Measurements from ENCODE around the gene ACSF2.

ACSF2 gene

GRCh38 chr17:50505591-50506130 is 79.6 kb downstream of the ACSF2 start:
- H3K36me3 Mint-ChIP-seq (ENCODE audit: low read depth): no peaks in the 10 kb centered on the region
- peaks cover 29% of the 10 kb centered on the region for H3K4me1 Mint-ChIP-seq
- no peak for TF ChIP-seq CTCF (IDR thresholded peaks at IDR 0.05; ENCODE audit: unreplicated experiment in 3 of 3)
- H3K27ac Mint-ChIP-seq: no peak overlapping the region
- no peaks in the 10 kb centered on the region for H3K9me3 Mint-ChIP-seq
- H3K27me3 Mint-ChIP-seq (ENCODE audit: low read depth): peaks cover 13% of the 10 kb centered on the region
- H3K4me3 Mint-ChIP-seq: peak overlapping the region in 2 of 3 experiments; percentile 20 to 24

DNA sequence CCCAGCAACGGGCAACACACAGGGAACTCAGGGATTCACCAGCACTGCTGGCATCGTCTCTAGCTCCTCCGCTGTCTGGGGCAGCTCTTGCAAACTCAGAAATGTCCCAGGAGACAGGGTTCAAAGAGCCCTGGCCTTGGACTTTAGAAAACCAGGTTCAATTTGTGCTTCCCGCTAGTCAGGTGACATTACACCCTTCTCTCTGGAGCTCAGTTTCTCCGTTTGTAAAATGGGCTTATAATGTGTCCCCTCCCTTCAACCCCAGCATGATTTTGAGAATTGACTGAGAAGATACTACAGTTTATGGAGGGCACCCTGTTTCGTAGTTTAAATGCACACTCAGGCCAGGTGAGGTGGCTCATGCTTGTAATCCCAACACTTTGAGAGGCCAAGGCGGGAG is 80.3 kb downstream of the ACSF2 start:
- Mint-ChIP-seq H3K27me3 (ENCODE audit: low read depth) (peaks cover 13% of the 10 kb centered on the region), H3K9me3 (no peaks in the 10 kb centered on the region), H3K36me3 (ENCODE audit: low read depth) (no peaks in the 10 kb centered on the region), H3K4me1 (peaks cover 35% of the 10 kb centered on the region), H3K27ac (no peak overlapping the region), H3K4me3 (peak overlapping the region in 2 of 3 experiments; percentile 57 to 73)
- no peak for TF ChIP-seq CTCF (IDR thresholded peaks at IDR 0.05; ENCODE audit: unreplicated experiment in 3 of 3)

- peaks cover 34% of the 10 kb centered on the region for H3K4me1 Mint-ChIP-seq
- no peaks in the 10 kb centered on the region for H3K36me3 Mint-ChIP-seq (ENCODE audit: low read depth)
- TF ChIP-seq CTCF (IDR thresholded peaks at IDR 0.05; ENCODE audit: unreplicated experiment in 3 of 3): peak in 1 of 3 experiments; percentile 15
- peak within 1 kb of the TSS; percentile 90 to 96 (median 92) for H3K27ac Mint-ChIP-seq
- peak within 1 kb of the TSS; percentile 86 to 91 (median 89) for H3K4me3 Mint-ChIP-seq
- peaks cover 10% of the 10 kb centered on the region for H3K27me3 Mint-ChIP-seq (ENCODE audit: low read depth)
- H3K9me3 Mint-ChIP-seq: no peaks in the 10 kb centered on the region
Observed at GRCh38 chr17:50507871-50508572, 82.0 kb downstream of the ACSF2 start, which contains the start of gene MYCBPAP. MYCBPAP (plus strand) TSS chr17:50508439; CDS start chr17:50508675, 236 bp downstream.

- Mint-ChIP-seq H3K27ac (peak overlapping the region; percentile 75 to 88 (median 77)), H3K9me3 (no peaks in the 10 kb centered on the region), H3K4me3 (peak overlapping the region; percentile 84 to 90 (median 88)), H3K4me1 (peaks cover 35% of the 10 kb centered on the region), H3K36me3 (ENCODE audit: low read depth) (no peaks in the 10 kb centered on the region), H3K27me3 (ENCODE audit: low read depth) (peaks cover 6% of the 10 kb centered on the region)
- TF ChIP-seq CTCF (IDR thresholded peaks at IDR 0.05; ENCODE audit: unreplicated experiment in 3 of 3): no peak
Observed at GRCh38 chr17:50508573-50509460, 82.8 kb downstream of the ACSF2 start.

GRCh38 chr17:50511058-50511457 is 85.0 kb downstream of the ACSF2 start:
- Mint-ChIP-seq H3K9me3 (no peaks in the 10 kb centered on the region), H3K27ac (peak overlapping the region; percentile 10 to 36 (median 33)), H3K27me3 (ENCODE audit: low read depth) (peaks cover 5% of the 10 kb centered on the region), H3K4me1 (peaks cover 45% of the 10 kb centered on the region), H3K4me3 (no peak overlapping the region), H3K36me3 (ENCODE audit: low read depth) (no peaks in the 10 kb centered on the region)
- no peak for TF ChIP-seq CTCF (IDR thresholded peaks at IDR 0.05; ENCODE audit: unreplicated experiment in 3 of 3)
